Neural progenitor cell (in vitro differentiated cells): ENCODE results near the gene RBM19.

Experiments
- CTCF ChIP-seq: fragments of 200-600 bp; sonication (generic); IDR thresholded peaks from 2 replicates; pipeline ENCODE4 v1.5.1; 2017; ENCODE audit warnings: antibody characterized with exemption, mild to moderate bottlenecking
- EZH2 ChIP-seq: fragments of 200-600 bp; sonication (generic); IDR thresholded peaks from 2 replicates; pipeline ENCODE4 v1.6.1; 2017; ENCODE audit warnings: antibody characterized with exemption, mild to moderate bottlenecking, moderate library complexity
- EZH2phosphoT487 ChIP-seq: fragments of 200-600 bp; sonication (generic); IDR thresholded peaks from 2 replicates; pipeline ENCODE4 v1.6.1; 2017; ENCODE audit warnings: antibody characterized with exemption

DNA sequence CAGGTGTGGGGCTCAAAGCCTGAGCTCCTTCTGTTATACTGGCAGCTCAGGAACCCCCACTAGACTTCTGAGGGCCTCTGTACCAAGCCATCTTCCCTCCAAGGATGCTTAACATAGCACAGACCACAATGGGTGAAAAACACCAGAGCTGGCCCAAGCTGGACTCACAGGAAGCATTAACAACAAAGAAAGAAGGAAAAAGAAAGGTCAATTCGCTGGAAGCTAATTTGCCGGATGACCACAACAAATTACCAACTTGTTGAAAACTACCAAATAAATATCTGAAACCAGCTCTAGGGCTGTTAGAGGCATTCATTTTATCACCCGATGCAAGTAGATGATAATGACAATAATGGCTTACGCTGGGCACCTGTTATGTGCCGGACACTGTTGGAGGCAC is 48.7 kb downstream of the RBM19 start:
- TF ChIP-seq CTCF (no peak), EZH2phosphoT487 (no peak), EZH2 (no peak)
